NB4 (cell line): ENCODE results near the gene ABTB2.

Experiments used
- MYC ChIP-seq: IDR thresholded peaks from 2 replicates; pipeline ENCODE4 v1.6.1; 2011; ENCODE audit warnings: low read depth, low read length
- POLR2A ChIP-seq: IDR thresholded peaks from 2 replicates; pipeline ENCODE4 v1.6.1; 2011; ENCODE audit warnings: mild to moderate bottlenecking; ENCODE audit not compliant: insufficient read length; ENCODE audit errors: extremely low read depth
- TF ChIP-seq, protein P1 (sequence below): IDR thresholded peaks from one replicate; pipeline ENCODE4 v1.5.1; 2012; ENCODE audit warnings: low read depth, low read length

DNA sequence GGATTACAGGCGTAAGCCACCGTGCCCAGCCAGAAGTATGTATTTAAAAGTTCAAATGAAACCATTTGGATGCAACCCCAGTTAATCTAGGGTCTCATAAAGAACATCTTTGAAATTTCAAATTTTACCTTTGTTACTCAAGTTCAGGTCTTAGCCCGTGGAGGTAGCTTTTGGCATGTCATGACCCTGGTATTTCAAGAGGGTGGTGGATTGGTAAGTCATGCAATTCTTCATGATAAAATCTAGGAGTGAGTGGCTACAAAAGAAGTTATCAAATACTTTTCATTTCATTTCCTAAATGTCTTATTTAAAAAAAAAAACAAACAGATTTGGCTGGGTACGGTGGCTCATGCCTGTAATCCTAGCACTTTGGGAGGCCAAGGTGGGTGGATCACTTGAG is 80.6 kb downstream of the ABTB2 start:
- TF ChIP-seq, protein P1, sequence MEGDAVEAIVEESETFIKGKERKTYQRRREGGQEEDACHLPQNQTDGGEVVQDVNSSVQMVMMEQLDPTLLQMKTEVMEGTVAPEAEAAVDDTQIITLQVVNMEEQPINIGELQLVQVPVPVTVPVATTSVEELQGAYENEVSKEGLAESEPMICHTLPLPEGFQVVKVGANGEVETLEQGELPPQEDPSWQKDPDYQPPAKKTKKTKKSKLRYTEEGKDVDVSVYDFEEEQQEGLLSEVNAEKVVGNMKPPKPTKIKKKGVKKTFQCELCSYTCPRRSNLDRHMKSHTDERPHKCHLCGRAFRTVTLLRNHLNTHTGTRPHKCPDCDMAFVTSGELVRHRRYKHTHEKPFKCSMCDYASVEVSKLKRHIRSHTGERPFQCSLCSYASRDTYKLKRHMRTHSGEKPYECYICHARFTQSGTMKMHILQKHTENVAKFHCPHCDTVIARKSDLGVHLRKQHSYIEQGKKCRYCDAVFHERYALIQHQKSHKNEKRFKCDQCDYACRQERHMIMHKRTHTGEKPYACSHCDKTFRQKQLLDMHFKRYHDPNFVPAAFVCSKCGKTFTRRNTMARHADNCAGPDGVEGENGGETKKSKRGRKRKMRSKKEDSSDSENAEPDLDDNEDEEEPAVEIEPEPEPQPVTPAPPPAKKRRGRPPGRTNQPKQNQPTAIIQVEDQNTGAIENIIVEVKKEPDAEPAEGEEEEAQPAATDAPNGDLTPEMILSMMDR = no peak
- no peak for TF ChIP-seq POLR2A
- no peak for TF ChIP-seq MYC
